ENCODE data around the gene TSSC4.

Gene TSSC4

DNA sequence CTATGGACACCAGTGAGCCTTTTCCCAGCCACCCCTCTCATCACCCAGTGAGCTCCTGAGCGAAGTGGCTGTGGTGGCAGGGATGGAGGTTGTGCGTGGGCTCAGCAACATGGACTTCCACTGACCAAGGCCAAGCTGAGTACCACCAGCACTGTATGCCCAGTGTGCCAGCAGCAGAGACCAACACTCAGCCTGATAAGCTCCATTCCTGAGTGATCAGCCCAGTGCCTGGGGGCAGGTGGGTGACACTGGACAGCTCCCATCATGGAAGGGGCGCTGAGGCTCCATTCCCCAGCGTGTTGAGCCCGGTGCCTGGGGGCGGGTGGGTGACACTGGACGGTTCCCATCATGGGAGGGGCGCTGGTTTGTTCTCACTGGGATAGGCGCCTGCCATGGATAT lies 41.0 kb upstream of the TSSC4 start:
- Histone ChIP-seq H3K27ac (ENCODE audit: low read depth, low read length, poor library complexity, severe bottlenecking) (no peak overlapping the region), H3K79me2 (ENCODE audit: insufficient read depth, low read length) (no peaks in the 10 kb centered on the region), H4K20me1 (ENCODE audit: insufficient read depth, low read length) (no peaks in the 10 kb centered on the region), H3K9ac (ENCODE audit: low read length) (no peak overlapping the region), H3K4me3 (ENCODE audit: low read depth, low read length, poor library complexity, severe bottlenecking) (no peak overlapping the region), H3K36me3 (ENCODE audit: insufficient read depth, low read length) (no peaks in the 10 kb centered on the region), H3K4me1 (ENCODE audit: insufficient read depth, low read length, severe bottlenecking) (no peaks in the 10 kb centered on the region), H3K9me2 (ENCODE audit: low read depth, low read length) (no peaks in the 10 kb centered on the region), H3F3A (ENCODE audit: insufficient read depth, low read length) (no peaks in the 10 kb centered on the region), H3K4me2 (ENCODE audit: low read length) (no peak overlapping the region), H2AFZ (ENCODE audit: low read length) (no peak overlapping the region), H3K27me3 (ENCODE audit: insufficient read depth, low read length) (0 out of 2 replicates have a peak, but pooled peaks cover 3% of the 10 kb centered on the region), H3K9me3 (ENCODE audit: low read length) (no peaks in the 10 kb centered on the region)
- TF ChIP-seq, protein P1, sequence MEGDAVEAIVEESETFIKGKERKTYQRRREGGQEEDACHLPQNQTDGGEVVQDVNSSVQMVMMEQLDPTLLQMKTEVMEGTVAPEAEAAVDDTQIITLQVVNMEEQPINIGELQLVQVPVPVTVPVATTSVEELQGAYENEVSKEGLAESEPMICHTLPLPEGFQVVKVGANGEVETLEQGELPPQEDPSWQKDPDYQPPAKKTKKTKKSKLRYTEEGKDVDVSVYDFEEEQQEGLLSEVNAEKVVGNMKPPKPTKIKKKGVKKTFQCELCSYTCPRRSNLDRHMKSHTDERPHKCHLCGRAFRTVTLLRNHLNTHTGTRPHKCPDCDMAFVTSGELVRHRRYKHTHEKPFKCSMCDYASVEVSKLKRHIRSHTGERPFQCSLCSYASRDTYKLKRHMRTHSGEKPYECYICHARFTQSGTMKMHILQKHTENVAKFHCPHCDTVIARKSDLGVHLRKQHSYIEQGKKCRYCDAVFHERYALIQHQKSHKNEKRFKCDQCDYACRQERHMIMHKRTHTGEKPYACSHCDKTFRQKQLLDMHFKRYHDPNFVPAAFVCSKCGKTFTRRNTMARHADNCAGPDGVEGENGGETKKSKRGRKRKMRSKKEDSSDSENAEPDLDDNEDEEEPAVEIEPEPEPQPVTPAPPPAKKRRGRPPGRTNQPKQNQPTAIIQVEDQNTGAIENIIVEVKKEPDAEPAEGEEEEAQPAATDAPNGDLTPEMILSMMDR (IDR thresholded peaks at IDR 0.05; ENCODE audit: low read length) = no peak
- no peak for TF ChIP-seq EZH2 (IDR thresholded peaks at IDR 0.05; ENCODE audit: borderline replicate concordance, low read length)

DNA sequence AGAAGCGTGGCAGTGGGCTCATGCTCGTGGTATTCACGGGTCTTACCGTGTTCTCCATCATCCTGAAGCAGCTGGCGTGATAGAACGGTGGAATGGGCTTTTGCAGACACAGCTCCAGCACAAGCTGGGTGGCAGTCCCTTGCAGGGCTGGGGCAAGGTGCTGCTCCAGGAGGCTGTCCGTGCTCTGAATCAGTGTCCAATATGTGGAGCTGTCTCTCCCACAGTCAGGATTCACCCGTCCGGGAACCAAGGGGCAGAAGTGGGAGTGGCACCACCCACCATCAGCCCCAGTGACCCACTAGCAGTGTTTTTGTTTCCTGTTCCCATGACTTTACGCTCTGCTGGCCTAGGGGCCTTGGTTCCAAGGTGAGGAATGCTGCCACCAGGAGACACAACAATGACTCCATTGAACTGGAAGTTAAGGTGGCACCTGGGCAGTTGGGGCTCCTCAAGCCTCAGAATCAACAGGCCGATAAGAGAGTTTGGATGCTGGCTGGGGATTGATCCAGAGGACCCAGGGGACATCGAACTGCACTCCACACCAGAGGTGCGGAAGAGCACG lies 40.4 kb upstream of the TSSC4 start:
- no peak overlapping the region for H3K9ac ChIP-seq (ENCODE audit: low read length)
- 0 out of 2 replicates have a peak, but pooled peaks cover 3% of the 10 kb centered on the region for H3K27me3 ChIP-seq (ENCODE audit: insufficient read depth, low read length)
- no peaks in the 10 kb centered on the region for H3K36me3 ChIP-seq (ENCODE audit: insufficient read depth, low read length)
- H2AFZ ChIP-seq (ENCODE audit: low read length) = no peak overlapping the region
- no peaks in the 10 kb centered on the region for H3K9me3 ChIP-seq (ENCODE audit: low read length)
- H3K27ac ChIP-seq (ENCODE audit: low read depth, low read length, poor library complexity, severe bottlenecking) = no peak overlapping the region
- H3K4me3 ChIP-seq (ENCODE audit: low read depth, low read length, poor library complexity, severe bottlenecking) = no peak overlapping the region
- no peaks in the 10 kb centered on the region for H3F3A ChIP-seq (ENCODE audit: insufficient read depth, low read length)
- no peaks in the 10 kb centered on the region for H4K20me1 ChIP-seq (ENCODE audit: insufficient read depth, low read length)
- no peaks in the 10 kb centered on the region for H3K9me2 ChIP-seq (ENCODE audit: low read depth, low read length)
- TF ChIP-seq, protein P1 (IDR thresholded peaks at IDR 0.05; ENCODE audit: low read length) = no peak
- TF ChIP-seq EZH2 (IDR thresholded peaks at IDR 0.05; ENCODE audit: borderline replicate concordance, low read length) = no peak
- no peaks in the 10 kb centered on the region for H3K4me1 ChIP-seq (ENCODE audit: insufficient read depth, low read length, severe bottlenecking)
- H3K4me2 ChIP-seq (ENCODE audit: low read length) = no peak overlapping the region
- no peaks in the 10 kb centered on the region for H3K79me2 ChIP-seq (ENCODE audit: insufficient read depth, low read length)

DNA sequence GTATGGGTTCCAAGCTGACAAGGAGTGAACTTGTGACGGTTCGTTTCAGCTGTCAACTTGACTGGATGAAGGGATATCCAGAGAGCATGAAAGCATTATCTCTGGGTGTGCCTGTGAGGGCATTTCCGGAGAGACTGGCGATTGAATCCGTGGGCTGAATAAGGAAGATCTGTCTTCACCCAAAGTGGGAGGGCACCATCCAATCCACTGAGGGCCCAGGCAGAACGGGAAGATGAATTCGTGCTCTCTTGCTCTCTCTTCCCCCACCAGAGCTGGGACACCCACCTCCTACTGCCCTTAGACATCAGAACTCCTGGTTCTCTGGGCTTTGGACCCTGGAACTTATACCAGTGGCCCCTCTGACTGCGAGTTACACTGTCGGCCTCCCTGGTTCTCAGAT lies 39.0 kb upstream of the TSSC4 start:
- H3K27me3 ChIP-seq (ENCODE audit: insufficient read depth, low read length) = 0 out of 2 replicates have a peak, but pooled peaks cover 3% of the 10 kb centered on the region
- no peak for TF ChIP-seq EZH2 (IDR thresholded peaks at IDR 0.05; ENCODE audit: borderline replicate concordance, low read length)
- TF ChIP-seq, protein P1 (IDR thresholded peaks at IDR 0.05; ENCODE audit: low read length) = no peak
- no peaks in the 10 kb centered on the region for H3K79me2 ChIP-seq (ENCODE audit: insufficient read depth, low read length)
- no peaks in the 10 kb centered on the region for H3K36me3 ChIP-seq (ENCODE audit: insufficient read depth, low read length)
- H3F3A ChIP-seq (ENCODE audit: insufficient read depth, low read length) = no peaks in the 10 kb centered on the region
- H3K4me3 ChIP-seq (ENCODE audit: low read depth, low read length, poor library complexity, severe bottlenecking) = no peak overlapping the region
- no peaks in the 10 kb centered on the region for H3K9me2 ChIP-seq (ENCODE audit: low read depth, low read length)
- no peaks in the 10 kb centered on the region for H3K9me3 ChIP-seq (ENCODE audit: low read length)
- no peak overlapping the region for H3K27ac ChIP-seq (ENCODE audit: low read depth, low read length, poor library complexity, severe bottlenecking)
- H3K4me1 ChIP-seq (ENCODE audit: insufficient read depth, low read length, severe bottlenecking) = no peaks in the 10 kb centered on the region
- no peaks in the 10 kb centered on the region for H4K20me1 ChIP-seq (ENCODE audit: insufficient read depth, low read length)
- no peak overlapping the region for H2AFZ ChIP-seq (ENCODE audit: low read length)
- no peak overlapping the region for H3K9ac ChIP-seq (ENCODE audit: low read length)
- no peak overlapping the region for H3K4me2 ChIP-seq (ENCODE audit: low read length)
